ENCODE results near the gene SSH2. TPM values are rescaled to one million over a fixed set of nuclear protein-coding genes. Genes with fewer than 3 reads are reported as not detected.
A peak's percentile ranks its signal among the peaks of the same experiment; 100 is the strongest.

The SSH2 gene
- total RNA-seq, 1 donor from 2014 or later: 21.9 TPM

DNA sequence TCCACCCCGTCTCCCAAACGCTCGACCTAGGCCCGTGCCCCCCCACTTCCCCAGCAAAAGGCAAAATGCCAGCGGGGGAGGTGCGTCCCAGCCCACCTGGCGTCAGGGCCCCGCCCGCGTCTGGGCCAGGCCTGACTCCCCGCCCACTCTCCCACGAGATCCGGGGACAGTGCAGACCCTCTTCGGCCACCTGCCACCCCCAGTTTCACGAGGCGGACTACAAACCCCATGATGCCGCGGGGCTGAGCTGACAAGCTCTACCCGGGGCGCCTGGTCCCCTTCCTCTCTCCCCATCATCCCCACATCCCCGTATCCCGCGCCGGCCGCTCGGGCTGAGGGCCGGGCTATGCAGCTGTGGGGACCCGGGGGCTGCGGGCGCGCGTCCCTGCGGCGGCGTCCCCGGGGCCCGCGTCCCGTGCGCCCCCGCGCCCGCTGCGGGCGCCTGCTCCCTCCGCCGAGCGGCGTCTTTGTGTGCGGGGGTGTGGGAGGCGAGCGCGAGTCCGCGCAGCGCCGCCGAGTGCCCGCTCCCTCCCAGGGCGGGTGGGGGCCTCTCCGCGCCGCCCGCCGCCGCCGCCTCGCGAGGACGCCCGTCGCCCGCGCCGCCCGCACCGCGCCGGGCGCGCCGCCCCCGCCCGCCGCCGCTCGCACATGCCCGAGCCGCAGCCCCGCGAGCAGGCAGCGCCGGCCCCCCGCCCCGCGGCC lies 337.0 kb downstream of the SSH2 start, which contains the start of gene ANKRD13B:
Gene ANKRD13B, plus strand, starts transcription at position 283 of the 702 bp plus-strand sequence. CDS start 490 bp downstream, outside the sequence.
- no peak for TF ChIP-seq CTCF (IDR thresholded peaks at IDR 0.05)
- Mint-ChIP-seq H3K4me3 (ENCODE audit: unreplicated experiment) (peak within 1 kb of the TSS; percentile 73), H3K4me1 (ENCODE audit: unreplicated experiment) (peaks cover 74% of the 10 kb centered on the region), H3K27ac (ENCODE audit: unreplicated experiment) (peak within 1 kb of the TSS; percentile 90), H3K36me3 (ENCODE audit: unreplicated experiment) (no peaks in the 10 kb centered on the region), H3K27me3 (ENCODE audit: unreplicated experiment) (no peaks in the 10 kb centered on the region), H3K9me3 (ENCODE audit: unreplicated experiment) (no peaks in the 10 kb centered on the region)
- no peak for DNase-seq (ENCODE audit: extremely low spot score, unreplicated experiment)

- peak; percentile 98 for DNase-seq (ENCODE audit: extremely low spot score, unreplicated experiment)
- peak; percentile 99 for TF ChIP-seq CTCF (IDR thresholded peaks at IDR 0.05)
- Mint-ChIP-seq H3K9me3 (ENCODE audit: unreplicated experiment) (no peaks in the 10 kb centered on the region), H3K4me3 (ENCODE audit: unreplicated experiment) (peak overlapping the region; percentile 72), H3K36me3 (ENCODE audit: unreplicated experiment) (no peaks in the 10 kb centered on the region), H3K27ac (ENCODE audit: unreplicated experiment) (peak overlapping the region; percentile 90), H3K27me3 (ENCODE audit: unreplicated experiment) (no peaks in the 10 kb centered on the region), H3K4me1 (ENCODE audit: unreplicated experiment) (peaks cover 71% of the 10 kb centered on the region)
These were observed 338.1 kb downstream of the SSH2 start for GRCh38 chr17:29591737-29592608.

DNA sequence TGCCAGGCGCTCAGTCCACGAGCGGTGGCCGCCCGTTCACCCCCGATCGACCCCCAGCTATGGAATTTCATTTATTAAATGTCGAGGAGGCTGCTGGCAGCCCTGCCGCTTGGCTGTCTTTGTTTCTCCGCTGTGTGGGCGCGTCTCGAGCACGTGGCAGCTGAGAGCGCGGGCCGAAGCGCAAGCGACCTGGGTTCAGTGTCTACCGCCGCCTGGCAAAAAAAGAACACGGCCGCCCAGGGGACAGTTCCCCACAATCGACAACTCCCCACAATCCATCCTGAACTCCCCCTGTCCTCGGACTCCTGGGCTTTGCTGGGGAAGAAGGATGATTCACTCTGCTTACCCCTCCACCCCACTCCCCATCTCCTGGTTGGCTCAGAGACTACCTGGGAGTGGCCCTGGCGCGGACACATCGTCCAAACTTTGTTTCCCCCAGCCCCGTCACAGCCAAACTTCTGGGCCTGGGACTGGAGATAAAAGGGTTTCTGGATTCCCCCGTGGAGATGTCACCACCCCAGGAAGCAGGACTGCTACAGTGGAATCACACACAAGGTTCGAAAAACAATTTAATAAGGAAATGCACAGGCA lies 338.8 kb downstream of the SSH2 start:
- Mint-ChIP-seq H3K36me3 (ENCODE audit: unreplicated experiment) (no peaks in the 10 kb centered on the region), H3K9me3 (ENCODE audit: unreplicated experiment) (no peaks in the 10 kb centered on the region), H3K4me1 (ENCODE audit: unreplicated experiment) (peaks cover 69% of the 10 kb centered on the region), H3K4me3 (ENCODE audit: unreplicated experiment) (peak overlapping the region; percentile 72), H3K27me3 (ENCODE audit: unreplicated experiment) (no peaks in the 10 kb centered on the region), H3K27ac (ENCODE audit: unreplicated experiment) (peak overlapping the region; percentile 90)
- TF ChIP-seq CTCF (IDR thresholded peaks at IDR 0.05): no peak
- DNase-seq (ENCODE audit: extremely low spot score, unreplicated experiment): no peak

DNA sequence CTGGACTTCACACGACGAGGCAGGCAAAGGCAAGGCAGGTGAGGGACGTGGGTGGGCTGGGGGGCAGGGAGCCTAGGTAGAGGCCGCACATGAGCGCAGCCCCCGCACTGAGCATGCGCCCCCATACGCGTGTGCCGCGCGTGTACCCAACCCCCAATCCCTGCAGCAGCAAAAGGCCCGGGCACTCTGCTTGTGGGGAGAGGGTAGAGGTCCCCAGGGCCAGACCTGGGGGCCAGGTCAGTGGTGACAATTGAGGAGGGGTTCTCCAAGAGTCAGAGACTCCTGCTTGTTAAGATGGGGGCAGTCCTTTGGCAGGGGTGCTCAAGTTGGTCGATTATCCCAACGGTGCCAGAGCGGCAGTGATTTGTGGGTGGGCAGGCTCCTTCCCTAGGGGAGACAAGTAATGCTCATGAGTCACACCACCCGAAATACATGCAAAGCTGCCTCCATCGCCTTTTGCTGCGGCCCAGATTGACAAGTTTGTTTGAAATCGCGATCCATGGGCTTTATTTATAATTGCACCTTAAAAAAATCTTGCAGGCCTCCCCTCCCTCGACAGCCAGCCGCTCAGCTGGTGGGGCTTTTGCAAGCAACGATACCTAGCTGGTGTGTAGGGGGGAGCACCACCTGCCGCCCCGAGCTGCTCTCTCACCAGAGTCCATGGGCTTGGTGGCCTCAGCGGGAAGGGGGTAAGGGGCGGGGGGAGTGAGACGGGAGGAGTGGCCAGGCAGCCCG lies 339.4 kb downstream of the SSH2 start:
- H3K27ac Mint-ChIP-seq (ENCODE audit: unreplicated experiment): peak overlapping the region; percentile 90
- H3K27me3 Mint-ChIP-seq (ENCODE audit: unreplicated experiment): no peaks in the 10 kb centered on the region
- H3K4me3 Mint-ChIP-seq (ENCODE audit: unreplicated experiment): peak overlapping the region; percentile 72
- no peaks in the 10 kb centered on the region for H3K36me3 Mint-ChIP-seq (ENCODE audit: unreplicated experiment)
- H3K9me3 Mint-ChIP-seq (ENCODE audit: unreplicated experiment): no peaks in the 10 kb centered on the region
- no peak for TF ChIP-seq CTCF (IDR thresholded peaks at IDR 0.05)
- peaks cover 70% of the 10 kb centered on the region for H3K4me1 Mint-ChIP-seq (ENCODE audit: unreplicated experiment)
- DNase-seq (ENCODE audit: extremely low spot score, unreplicated experiment): no peak

All from osteocyte (in vitro differentiated cells).